ENCODE data around the gene PRPSAP2.

PRPSAP2 gene

DNA sequence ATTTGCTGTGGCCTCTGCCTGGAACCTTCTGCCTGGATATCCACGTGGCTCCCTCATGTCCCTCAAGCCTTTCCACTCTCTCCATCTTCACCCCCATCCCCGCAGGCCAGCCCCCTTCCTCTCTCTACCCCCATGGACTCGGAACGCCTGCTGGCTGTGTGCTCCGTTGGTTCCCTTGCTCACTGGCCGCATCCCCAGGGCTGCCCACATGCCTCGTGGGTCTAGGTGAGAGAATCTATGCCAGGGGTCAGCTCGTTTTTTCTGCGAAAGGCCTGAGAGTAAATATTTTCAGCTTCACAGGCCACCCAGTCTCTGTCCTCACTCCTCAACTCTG, 106.1 kb downstream of the PRPSAP2 start:
- Histone ChIP-seq H3K27ac (no peak overlapping the region), H3K4me3 (no peak overlapping the region), H3K9ac (ENCODE audit: insufficient read length) (no peak overlapping the region), H3K9me3 (ENCODE audit: low read depth, low read length) (no peaks in the 10 kb centered on the region), H3K36me3 (ENCODE audit: insufficient read depth, low read length) (no peaks in the 10 kb centered on the region)
- no peak for DNase-seq (ENCODE audit: low read depth, low spot score)
- no peak for TF ChIP-seq EZH2 (IDR thresholded peaks at IDR 0.05)
- TF ChIP-seq POLR2AphosphoS5 (IDR thresholded peaks at IDR 0.05; ENCODE audit: borderline replicate concordance, low read depth, low read length): no peak
- TF ChIP-seq FOXP2 (optimal IDR thresholded peaks at IDR 0.05; ENCODE audit: control extremely low read depth, extremely low read length, insufficient read depth): no peak

DNA sequence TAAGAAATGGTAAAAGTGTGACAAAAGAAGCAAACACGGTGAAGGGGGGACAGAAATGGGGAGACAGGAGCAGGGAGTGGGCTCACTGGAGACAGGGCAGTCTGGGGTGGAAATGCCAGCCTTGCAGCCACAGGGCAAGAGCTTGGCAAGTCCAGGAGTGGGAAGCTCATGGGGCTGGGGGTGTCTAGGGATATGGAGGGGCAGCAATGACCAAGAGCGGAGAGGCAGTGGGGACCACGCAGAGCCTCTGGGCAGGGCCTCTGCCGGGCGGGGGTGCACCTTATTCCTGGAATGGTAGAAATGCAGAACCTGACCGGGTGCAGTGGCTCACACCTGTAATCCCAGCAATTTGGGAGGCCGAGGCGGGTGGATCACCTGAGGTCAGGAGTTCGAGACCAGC, 106.6 kb downstream of the PRPSAP2 start:
- no peak overlapping the region for H3K9ac ChIP-seq (ENCODE audit: insufficient read length)
- no peak overlapping the region for H3K27ac ChIP-seq
- H3K36me3 ChIP-seq (ENCODE audit: insufficient read depth, low read length): no peaks in the 10 kb centered on the region

DNA sequence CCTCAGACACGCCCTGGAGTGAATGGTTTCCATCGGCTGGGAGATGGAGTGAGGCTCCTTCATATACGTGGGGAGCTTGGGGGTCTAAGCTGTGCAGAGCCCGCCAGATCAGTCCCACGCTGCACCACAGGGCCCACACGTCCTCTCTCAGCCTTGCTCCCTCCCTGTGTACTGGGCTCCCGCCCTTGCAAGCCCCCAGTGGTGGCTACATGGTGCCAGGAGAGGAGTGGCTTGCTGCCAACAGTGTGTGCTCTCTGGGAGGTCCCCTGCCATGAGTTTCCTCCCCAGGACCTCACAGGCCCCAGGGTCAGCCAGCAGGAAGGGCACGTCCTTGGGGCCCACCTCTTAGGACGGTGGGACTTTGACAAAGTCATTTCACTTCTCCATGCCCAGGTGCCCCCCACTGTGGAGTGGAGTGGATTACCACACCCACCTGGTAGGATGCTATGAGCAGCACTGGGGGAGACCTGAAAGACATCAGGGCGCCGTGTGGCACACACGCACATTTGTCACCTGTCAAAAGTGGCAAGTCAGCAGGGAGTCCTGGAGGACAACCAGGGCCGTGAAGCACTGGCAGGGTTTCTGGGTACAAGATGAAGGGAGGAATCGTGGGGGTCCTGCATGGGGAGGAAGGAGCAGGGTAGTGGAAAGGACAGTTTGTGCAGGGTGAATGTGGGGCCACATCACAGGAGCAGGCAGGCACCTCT, 107.8 kb downstream of the PRPSAP2 start:
- Histone ChIP-seq H3K36me3 (ENCODE audit: insufficient read depth, low read length) (no peaks in the 10 kb centered on the region), H3K9ac (ENCODE audit: insufficient read length) (no peak overlapping the region), H3K27ac (no peak overlapping the region), H3K9me3 (ENCODE audit: low read depth, low read length) (no peaks in the 10 kb centered on the region), H3K4me3 (no peak overlapping the region)
- no peak for TF ChIP-seq EZH2 (IDR thresholded peaks at IDR 0.05)
- no peak for TF ChIP-seq POLR2AphosphoS5 (IDR thresholded peaks at IDR 0.05; ENCODE audit: borderline replicate concordance, low read depth, low read length)
- TF ChIP-seq FOXP2 (optimal IDR thresholded peaks at IDR 0.05; ENCODE audit: control extremely low read depth, extremely low read length, insufficient read depth): no peak
- no peak for DNase-seq (ENCODE audit: low read depth, low spot score)

More for the DNA sequence above, 106.6 kb downstream of the PRPSAP2 start:
- H3K9me3 ChIP-seq (ENCODE audit: low read depth, low read length): no peaks in the 10 kb centered on the region
- H3K4me3 ChIP-seq: no peak overlapping the region
- TF ChIP-seq POLR2AphosphoS5 (IDR thresholded peaks at IDR 0.05; ENCODE audit: borderline replicate concordance, low read depth, low read length) (no peak), EZH2 (IDR thresholded peaks at IDR 0.05) (no peak), FOXP2 (optimal IDR thresholded peaks at IDR 0.05; ENCODE audit: control extremely low read depth, extremely low read length, insufficient read depth) (no peak)
- DNase-seq (ENCODE audit: low read depth, low spot score): no peak

DNA sequence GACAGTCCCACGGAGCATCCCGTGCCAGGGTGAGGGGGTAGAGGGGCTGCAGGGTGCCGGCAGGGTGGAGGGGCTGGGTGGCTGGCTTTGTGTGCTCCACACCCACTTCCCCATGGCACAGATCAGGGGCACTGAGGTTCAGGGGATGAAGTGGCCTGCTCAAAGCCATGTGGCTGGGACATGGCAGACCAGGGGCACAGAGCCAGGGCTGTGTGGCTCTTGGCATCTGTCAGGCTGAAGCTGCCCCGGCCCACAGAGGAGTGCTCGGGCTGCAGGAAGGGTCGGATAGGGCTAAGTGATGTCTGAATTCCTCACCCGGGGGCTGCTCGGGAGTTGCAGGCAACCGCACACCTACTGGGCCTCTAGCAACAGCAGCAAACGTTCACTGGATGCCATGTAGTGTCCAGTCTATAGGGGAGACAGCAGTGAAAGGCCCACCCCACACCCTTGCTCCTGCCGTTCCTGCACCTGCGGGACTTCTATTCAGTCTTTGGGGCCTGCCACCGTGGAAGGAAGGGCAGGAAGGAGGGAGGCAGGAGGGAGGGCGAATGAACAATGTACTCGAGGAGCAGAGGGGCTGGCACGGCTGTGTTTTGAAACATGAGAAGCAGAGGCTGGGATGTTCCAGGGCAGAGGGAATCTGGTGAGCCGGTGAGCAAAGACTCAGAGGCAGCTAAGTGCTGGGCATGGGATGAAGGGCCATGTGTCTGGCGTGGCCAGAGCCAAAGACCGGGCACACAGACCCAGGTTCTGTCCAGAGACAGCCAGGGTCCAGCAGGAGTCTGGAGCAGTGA, 109.1 kb downstream of the PRPSAP2 start:
- Histone ChIP-seq H3K9ac (ENCODE audit: insufficient read length) (no peak overlapping the region), H3K4me3 (no peak overlapping the region), H3K36me3 (ENCODE audit: insufficient read depth, low read length) (no peaks in the 10 kb centered on the region), H3K9me3 (ENCODE audit: low read depth, low read length) (no peaks in the 10 kb centered on the region), H3K27ac (no peak overlapping the region)
- no peak for TF ChIP-seq EZH2 (IDR thresholded peaks at IDR 0.05)
- TF ChIP-seq FOXP2 (optimal IDR thresholded peaks at IDR 0.05; ENCODE audit: control extremely low read depth, extremely low read length, insufficient read depth): no peak
- TF ChIP-seq POLR2AphosphoS5 (IDR thresholded peaks at IDR 0.05; ENCODE audit: borderline replicate concordance, low read depth, low read length): no peak
- DNase-seq (ENCODE audit: low read depth, low spot score): no peak

DNA sequence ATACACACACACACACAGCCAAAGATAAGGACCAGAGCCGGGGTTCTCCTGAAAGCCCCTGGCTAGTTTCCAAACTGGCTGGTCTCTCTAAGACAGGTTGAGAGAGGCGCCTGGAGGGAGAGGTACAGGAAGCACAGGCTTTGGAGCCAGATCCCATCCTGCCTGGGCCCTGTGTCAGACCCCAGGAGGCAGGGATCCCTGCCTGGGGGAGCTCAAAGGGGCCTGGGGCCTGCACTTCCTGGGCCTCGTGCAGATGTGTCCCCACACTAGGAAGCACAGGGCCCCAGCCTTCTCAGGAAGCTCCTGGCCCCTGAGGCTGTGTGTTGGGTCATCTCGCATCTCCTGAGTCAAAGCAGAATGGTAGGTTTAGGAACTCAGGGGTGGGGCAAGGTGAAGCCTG, 110.0 kb downstream of the PRPSAP2 start:
- no peaks in the 10 kb centered on the region for H3K36me3 ChIP-seq (ENCODE audit: insufficient read depth, low read length)
- no peak overlapping the region for H3K27ac ChIP-seq
- no peak overlapping the region for H3K9ac ChIP-seq (ENCODE audit: insufficient read length)
- TF ChIP-seq EZH2 (IDR thresholded peaks at IDR 0.05) (no peak), POLR2AphosphoS5 (IDR thresholded peaks at IDR 0.05; ENCODE audit: borderline replicate concordance, low read depth, low read length) (no peak), FOXP2 (optimal IDR thresholded peaks at IDR 0.05; ENCODE audit: control extremely low read depth, extremely low read length, insufficient read depth) (no peak)
- no peak for DNase-seq (ENCODE audit: low read depth, low spot score)
- no peak overlapping the region for H3K4me3 ChIP-seq
- no peaks in the 10 kb centered on the region for H3K9me3 ChIP-seq (ENCODE audit: low read depth, low read length)

DNA sequence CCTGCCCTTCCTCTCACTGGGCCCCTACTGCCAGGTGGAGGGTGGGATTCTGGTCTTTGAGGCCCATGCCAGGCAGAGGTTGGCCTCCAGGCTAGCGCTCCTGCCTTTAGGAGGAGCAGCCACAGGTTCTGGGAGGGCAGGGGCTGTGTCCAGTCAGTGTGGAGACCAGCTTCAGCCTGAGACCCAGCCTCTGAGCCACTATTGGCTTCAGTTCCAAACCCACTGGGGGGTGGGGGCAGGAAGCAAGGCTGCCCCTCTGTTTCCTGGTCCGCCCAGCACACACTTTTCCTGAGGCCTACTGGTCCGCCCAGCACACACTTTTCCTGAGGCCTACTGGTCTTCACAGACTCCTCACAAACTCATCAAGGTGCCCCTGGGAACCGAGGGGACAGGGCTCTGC, 110.4 kb downstream of the PRPSAP2 start:
- Histone ChIP-seq H3K9ac (ENCODE audit: insufficient read length) (no peak overlapping the region), H3K27ac (no peak overlapping the region), H3K4me3 (no peak overlapping the region), H3K36me3 (ENCODE audit: insufficient read depth, low read length) (no peaks in the 10 kb centered on the region), H3K9me3 (ENCODE audit: low read depth, low read length) (no peaks in the 10 kb centered on the region)
- TF ChIP-seq EZH2 (IDR thresholded peaks at IDR 0.05) (no peak), POLR2AphosphoS5 (IDR thresholded peaks at IDR 0.05; ENCODE audit: borderline replicate concordance, low read depth, low read length) (no peak), FOXP2 (optimal IDR thresholded peaks at IDR 0.05; ENCODE audit: control extremely low read depth, extremely low read length, insufficient read depth) (no peak)
- no peak for DNase-seq (ENCODE audit: low read depth, low spot score)

DNA sequence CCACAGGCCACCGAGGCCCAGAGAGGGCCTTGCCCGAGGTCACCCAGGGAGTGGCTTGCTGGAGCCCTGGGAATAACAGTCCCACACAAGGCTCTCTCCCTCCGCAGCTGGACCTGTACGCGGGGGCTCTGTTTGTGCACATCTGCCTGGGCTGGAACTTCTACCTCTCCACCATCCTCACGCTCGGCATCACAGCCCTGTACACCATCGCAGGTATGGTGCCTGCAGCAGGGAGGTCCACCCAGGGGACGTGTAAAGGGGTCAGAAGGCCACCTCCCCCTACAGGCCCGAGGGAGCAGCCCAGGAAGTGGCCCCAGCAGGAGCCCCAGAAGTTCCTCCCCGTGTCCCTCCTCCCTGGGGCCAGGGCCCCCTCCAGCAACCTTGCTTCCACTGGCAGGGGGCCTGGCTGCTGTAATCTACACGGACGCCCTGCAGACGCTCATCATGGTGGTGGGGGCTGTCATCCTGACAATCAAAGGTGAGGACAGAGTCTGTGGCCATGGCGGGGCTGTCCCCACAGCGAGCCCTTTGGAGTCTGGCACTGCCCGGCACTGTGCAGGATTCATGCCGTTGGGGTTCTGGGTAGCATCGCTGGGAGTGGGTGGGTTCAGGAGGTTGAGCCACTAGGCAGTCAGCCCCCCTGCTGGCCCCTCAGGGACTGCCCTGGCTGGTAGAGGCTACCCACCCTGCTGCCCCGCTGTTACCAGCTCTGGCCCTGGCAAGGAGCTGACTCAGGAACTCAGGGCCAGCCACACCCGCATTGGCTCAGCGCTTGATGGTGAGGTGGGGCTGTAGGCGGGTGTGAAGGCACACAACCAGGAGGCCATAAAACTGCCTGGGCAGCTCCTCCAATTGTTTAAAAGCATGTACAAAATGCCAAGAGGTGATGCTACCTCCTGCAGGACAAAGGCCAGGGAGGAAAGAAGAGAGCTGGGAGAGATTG, 111.3 kb downstream of the PRPSAP2 start:
- Histone ChIP-seq H3K9ac (ENCODE audit: insufficient read length) (no peak overlapping the region), H3K9me3 (ENCODE audit: low read depth, low read length) (no peaks in the 10 kb centered on the region), H3K4me3 (no peak overlapping the region), H3K36me3 (ENCODE audit: insufficient read depth, low read length) (no peaks in the 10 kb centered on the region), H3K27ac (no peak overlapping the region)
- no peak for TF ChIP-seq POLR2AphosphoS5 (IDR thresholded peaks at IDR 0.05; ENCODE audit: borderline replicate concordance, low read depth, low read length)
- no peak for TF ChIP-seq EZH2 (IDR thresholded peaks at IDR 0.05)
- no peak for TF ChIP-seq FOXP2 (optimal IDR thresholded peaks at IDR 0.05; ENCODE audit: control extremely low read depth, extremely low read length, insufficient read depth)
- no peak for DNase-seq (ENCODE audit: low read depth, low spot score)

All from SK-N-MC (cell line).